ENCODE data around the gene ZKSCAN3. TPM values are rescaled to one million over a fixed set of nuclear protein-coding genes. Genes with fewer than 3 reads are reported as not detected.

ZKSCAN3 gene
- total RNA-seq, 2 experiments from 2014 or later: 3.2 to 6.7 TPM

GRCh38 chr6:28330041-28330440 lies 19.7 kb upstream of the ZKSCAN3 start:
- H3K79me2 ChIP-seq (ENCODE audit: insufficient read depth, low read depth, low read length): no peaks in the 10 kb centered on the region
- CTCF ChIA-PET (ENCODE audit: unreplicated experiment): no interaction called here
- BruUV-seq (replicated peaks): no TSS peak

GRCh38 chr6:28333047-28333446 lies 16.7 kb upstream of the ZKSCAN3 start:
- H3K27ac ChIP-seq (ENCODE audit: low read depth, low read length, poor library complexity, severe bottlenecking): no peak overlapping the region
- intact Hi-C loops (cut with micrococcal nuclease; ENCODE audit: unreplicated experiment): no loop called here
- H3K9me2 ChIP-seq (ENCODE audit: insufficient read depth, low read length): no peaks in the 10 kb centered on the region
- ChIA-PET POLR2A (no interaction called here), CTCF (ENCODE audit: unreplicated experiment) (no interaction called here)
- no TSS peak for BruUV-seq (replicated peaks)
- no peaks in the 10 kb centered on the region for H4K20me1 ChIP-seq (ENCODE audit: insufficient read depth, low read length)
- H3K36me3 ChIP-seq (ENCODE audit: insufficient read depth, low read length): no peaks in the 10 kb centered on the region
- no peaks in the 10 kb centered on the region for H3K9me3 ChIP-seq (ENCODE audit: low read length)
- DNase-seq (ENCODE audit: low spot score): no peak
- no peaks in the 10 kb centered on the region for H3K79me2 ChIP-seq (ENCODE audit: insufficient read depth, low read depth, low read length)
- H3K4me3 ChIP-seq (ENCODE audit: low read depth, low read length, poor library complexity, severe bottlenecking): no peak overlapping the region
- no peak overlapping the region for H2AFZ ChIP-seq (ENCODE audit: low read length)
- no peak overlapping the region for H3K4me2 ChIP-seq (ENCODE audit: low read length)
- peaks cover 14% of the 10 kb centered on the region for H3K4me1 ChIP-seq (ENCODE audit: insufficient read depth, low read length, poor library complexity, severe bottlenecking)
- TF ChIP-seq CTCF (conservative IDR thresholded peaks at IDR 0.05; ENCODE audit: low read length): no peak

More at GRCh38 chr6:28330041-28330440, 19.7 kb upstream of the ZKSCAN3 start:
- Histone ChIP-seq H3K4me3 (ENCODE audit: low read depth, low read length, poor library complexity, severe bottlenecking) (no peak overlapping the region), H2AFZ (ENCODE audit: low read length) (no peak overlapping the region), H3K9me2 (ENCODE audit: insufficient read depth, low read length) (no peaks in the 10 kb centered on the region), H3K9me3 (ENCODE audit: low read length) (no peaks in the 10 kb centered on the region), H3K4me2 (ENCODE audit: low read length) (no peak overlapping the region), H3K27ac (ENCODE audit: low read depth, low read length, poor library complexity, severe bottlenecking) (no peak overlapping the region), H3K4me1 (ENCODE audit: insufficient read depth, low read length, poor library complexity, severe bottlenecking) (no peaks in the 10 kb centered on the region), H4K20me1 (ENCODE audit: insufficient read depth, low read length) (no peaks in the 10 kb centered on the region), H3K36me3 (ENCODE audit: insufficient read depth, low read length) (no peaks in the 10 kb centered on the region)
- no peak for DNase-seq (ENCODE audit: low spot score)
- intact Hi-C loops (cut with micrococcal nuclease; ENCODE audit: unreplicated experiment): no loop called here
- POLR2A ChIA-PET: no interaction called here
- no peak for TF ChIP-seq EZH2phosphoT487 (IDR thresholded peaks at IDR 0.05; ENCODE audit: borderline replicate concordance, low read depth, low read length)
- TF ChIP-seq CTCF (conservative IDR thresholded peaks at IDR 0.05; ENCODE audit: low read length): no peak

- Histone ChIP-seq H3K4me3 (ENCODE audit: low read depth, low read length, poor library complexity, severe bottlenecking) (no peak overlapping the region), H3K79me2 (ENCODE audit: insufficient read depth, low read depth, low read length) (no peaks in the 10 kb centered on the region), H3K9me2 (ENCODE audit: insufficient read depth, low read length) (no peaks in the 10 kb centered on the region), H3K4me1 (ENCODE audit: insufficient read depth, low read length, poor library complexity, severe bottlenecking) (peaks cover 14% of the 10 kb centered on the region), H3K27ac (ENCODE audit: low read depth, low read length, poor library complexity, severe bottlenecking) (no peak overlapping the region), H4K20me1 (ENCODE audit: insufficient read depth, low read length) (no peaks in the 10 kb centered on the region), H2AFZ (ENCODE audit: low read length) (no peak overlapping the region), H3K9me3 (ENCODE audit: low read length) (no peaks in the 10 kb centered on the region), H3K36me3 (ENCODE audit: insufficient read depth, low read length) (no peaks in the 10 kb centered on the region), H3K4me2 (ENCODE audit: low read length) (no peak overlapping the region)
- DNase-seq (ENCODE audit: low spot score): no peak
- TF ChIP-seq EZH2phosphoT487 (IDR thresholded peaks at IDR 0.05; ENCODE audit: borderline replicate concordance, low read depth, low read length) (no peak), CTCF (conservative IDR thresholded peaks at IDR 0.05; ENCODE audit: low read length) (no peak)
- ChIA-PET CTCF (ENCODE audit: unreplicated experiment) (no interaction called here), POLR2A (no interaction called here)
- BruUV-seq (replicated peaks): no TSS peak
- intact Hi-C loops (cut with micrococcal nuclease; ENCODE audit: unreplicated experiment): no loop called here
Measured at GRCh38 chr6:28333599-28334018, 16.1 kb upstream of the ZKSCAN3 start.
